Measurements from ENCODE around the gene VPS11. TPM values are rescaled to one million over a fixed set of nuclear protein-coding genes. Genes with fewer than 3 reads are reported as not detected.
"Not testable (repeated sequence)": the region's sequence is repeated elsewhere in the genome, so short reads cannot be mapped to it uniquely, and the experiment has no call there.

The VPS11 gene
- total and polyA plus RNA-seq, 2 donors from 2014 or later, result 40.0 to 40.8 TPM

DNA sequence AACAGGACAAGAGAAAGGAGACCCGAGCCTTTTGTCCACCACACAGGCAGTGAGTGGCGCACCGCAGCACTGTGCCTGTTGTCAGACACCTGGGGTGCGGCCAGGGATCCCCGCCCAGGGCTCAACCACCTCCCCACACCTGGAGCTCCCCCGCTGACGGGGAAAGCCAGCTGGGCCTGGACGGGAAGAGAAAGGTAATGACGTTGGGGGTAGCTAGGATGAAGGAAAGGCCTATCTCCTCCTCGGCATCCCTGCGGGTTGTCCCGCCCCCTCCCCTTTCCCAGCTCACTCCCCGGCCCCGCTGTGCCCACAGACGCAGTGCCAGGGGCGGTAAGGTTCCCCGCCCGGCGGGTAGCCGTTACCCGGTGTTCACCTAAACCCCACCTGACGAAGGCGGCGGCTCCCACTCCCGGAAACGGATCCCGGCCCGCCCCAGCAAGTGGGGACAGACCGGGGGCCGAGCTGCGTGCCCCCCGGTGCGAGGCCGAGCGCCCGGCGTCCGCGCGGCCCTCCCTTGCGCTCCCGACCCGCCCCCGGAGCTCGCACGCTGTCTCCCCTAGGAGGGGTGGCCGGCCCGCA, 11.1 kb upstream of the VPS11 start:
- Histone ChIP-seq H3K4me1 (ENCODE audit: control insufficient read depth in 2 of 3, insufficient read depth in 2 of 3, low read depth in 1 of 3, low read length in 3 of 3) (peaks cover 0 to 11% (median 8%) of the 10 kb centered on the region in 3 donors), H3K36me3 (ENCODE audit: control insufficient read depth in 2 of 3, insufficient read depth in 3 of 3, low read length in 3 of 3) (peaks cover 0 to 41% (median 28%) of the 10 kb centered on the region in 3 donors), H3K27me3 (ENCODE audit: control insufficient read depth, insufficient read depth, low read length) (no peaks in the 10 kb centered on the region), H3K9me3 (ENCODE audit: control insufficient read depth in 2 of 3, insufficient read depth in 1 of 3, low read length in 3 of 3) (no peaks in the 10 kb centered on the region), H3K9ac (ENCODE audit: low read length in 3 of 3) (peak overlapping the region; percentile 44 to 89 (median 82)), H3K4me3 (ENCODE audit: low read length in 3 of 3) (peak overlapping the region; percentile 62 to 80 (median 69)), H3K27ac (ENCODE audit: low read depth in 2 of 2, low read length in 2 of 2) (peak overlapping the region; percentile 60 to 83)
- FAIRE-seq (no peak), DNase-seq (peak in 2 of 5 donors; percentile 24 to 88)
- TF ChIP-seq, protein P1, sequence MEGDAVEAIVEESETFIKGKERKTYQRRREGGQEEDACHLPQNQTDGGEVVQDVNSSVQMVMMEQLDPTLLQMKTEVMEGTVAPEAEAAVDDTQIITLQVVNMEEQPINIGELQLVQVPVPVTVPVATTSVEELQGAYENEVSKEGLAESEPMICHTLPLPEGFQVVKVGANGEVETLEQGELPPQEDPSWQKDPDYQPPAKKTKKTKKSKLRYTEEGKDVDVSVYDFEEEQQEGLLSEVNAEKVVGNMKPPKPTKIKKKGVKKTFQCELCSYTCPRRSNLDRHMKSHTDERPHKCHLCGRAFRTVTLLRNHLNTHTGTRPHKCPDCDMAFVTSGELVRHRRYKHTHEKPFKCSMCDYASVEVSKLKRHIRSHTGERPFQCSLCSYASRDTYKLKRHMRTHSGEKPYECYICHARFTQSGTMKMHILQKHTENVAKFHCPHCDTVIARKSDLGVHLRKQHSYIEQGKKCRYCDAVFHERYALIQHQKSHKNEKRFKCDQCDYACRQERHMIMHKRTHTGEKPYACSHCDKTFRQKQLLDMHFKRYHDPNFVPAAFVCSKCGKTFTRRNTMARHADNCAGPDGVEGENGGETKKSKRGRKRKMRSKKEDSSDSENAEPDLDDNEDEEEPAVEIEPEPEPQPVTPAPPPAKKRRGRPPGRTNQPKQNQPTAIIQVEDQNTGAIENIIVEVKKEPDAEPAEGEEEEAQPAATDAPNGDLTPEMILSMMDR (IDR thresholded peaks at IDR 0.05; ENCODE audit: borderline replicate concordance, extremely low read depth, insufficient read depth), result no peak
- intact Hi-C loops (cut with DNase I), result no loop called here

DNA sequence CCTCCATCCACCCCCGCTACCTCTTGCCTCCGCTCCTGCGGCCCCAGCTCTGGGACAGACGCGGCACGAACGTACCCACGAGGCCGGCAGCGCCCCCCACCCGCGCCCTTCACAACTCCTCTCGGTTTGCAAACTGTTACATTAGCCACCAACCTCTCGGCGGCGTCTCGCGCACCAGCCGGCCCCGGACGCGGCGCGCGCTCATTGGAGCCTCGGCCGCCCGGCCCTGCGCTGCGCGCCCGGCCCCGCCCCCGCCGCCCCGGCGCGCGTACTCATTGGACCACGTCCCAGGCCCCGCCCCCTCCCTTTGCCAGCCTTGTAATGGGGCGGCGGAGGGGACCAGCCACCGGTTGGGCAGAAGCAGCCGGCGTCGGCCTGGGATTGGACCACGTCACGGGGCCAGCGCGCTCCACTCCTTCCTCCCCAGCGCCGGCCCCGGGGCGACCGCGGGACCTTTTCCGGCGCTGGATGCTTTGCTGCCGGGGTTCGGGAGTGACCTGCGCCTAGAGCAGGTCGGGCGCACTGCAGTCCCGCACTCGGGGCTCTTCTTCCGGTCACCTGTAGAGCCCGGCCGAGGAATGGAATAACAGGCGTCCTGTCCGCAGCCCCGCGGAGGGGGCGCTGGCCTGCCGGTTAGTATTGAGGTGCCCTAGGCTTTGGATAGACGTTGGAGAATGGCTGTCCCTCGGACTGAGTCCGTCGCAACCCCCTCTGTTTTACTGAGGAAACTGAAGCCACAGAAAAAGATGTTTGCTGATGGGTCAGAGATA, 10.4 kb upstream of the VPS11 start, which contains the start of gene HYOU1:
Gene HYOU1 (minus strand): TSS at position 206 of the 770 bp plus-strand sequence. CDS start 1,045 bp downstream, outside the sequence.
- H3K9me3 ChIP-seq (ENCODE audit: control insufficient read depth in 2 of 3, insufficient read depth in 1 of 3, low read length in 3 of 3), result no peaks in the 10 kb centered on the region
- peaks cover 0 to 35% (median 21%) of the 10 kb centered on the region in 3 donors for H3K36me3 ChIP-seq (ENCODE audit: control insufficient read depth in 2 of 3, insufficient read depth in 3 of 3, low read length in 3 of 3)
- peak within 1 kb of the TSS; percentile 81 to 83 for H3K27ac ChIP-seq (ENCODE audit: low read depth in 2 of 2, low read length in 2 of 2)
- TF ChIP-seq, protein P1 (IDR thresholded peaks at IDR 0.05; ENCODE audit: borderline replicate concordance, extremely low read depth, insufficient read depth), result peak; percentile 26
- peak within 1 kb of the TSS; percentile 44 to 89 (median 82) for H3K9ac ChIP-seq (ENCODE audit: low read length in 3 of 3)
- H3K4me1 ChIP-seq (ENCODE audit: control insufficient read depth in 2 of 3, insufficient read depth in 2 of 3, low read depth in 1 of 3, low read length in 3 of 3), result peaks cover 0 to 11% (median 8%) of the 10 kb centered on the region in 3 donors
- H3K4me3 ChIP-seq (ENCODE audit: low read length in 3 of 3), result peak within 1 kb of the TSS; percentile 63 to 88 (median 78)
- peak; percentile 97 to 99 (median 98) for DNase-seq
- FAIRE-seq, result no peak
- H3K27me3 ChIP-seq (ENCODE audit: control insufficient read depth, insufficient read depth, low read length), result no peaks in the 10 kb centered on the region
- intact Hi-C loops (cut with DNase I), result no loop called here

DNA sequence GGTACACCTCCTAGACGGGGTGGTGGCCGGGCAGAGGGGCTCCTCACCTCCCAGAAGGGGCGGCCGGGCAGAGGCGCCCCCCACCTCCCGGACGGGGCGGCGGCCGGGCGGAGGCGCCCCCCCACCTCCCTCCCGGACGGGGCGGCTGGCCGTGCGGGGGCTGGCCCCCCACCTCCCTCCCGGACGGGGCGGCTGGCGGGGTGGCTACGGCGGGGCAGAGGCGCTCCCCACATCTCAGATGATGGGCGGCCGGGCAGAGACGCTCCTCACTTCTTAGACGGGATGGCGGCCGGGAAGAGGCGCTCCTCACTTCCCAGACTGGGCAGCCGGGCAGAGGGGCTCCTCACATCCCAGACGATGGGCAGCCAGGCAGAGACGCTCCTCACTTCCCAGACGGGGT, 8.5 kb upstream of the VPS11 start:
- not testable (repeated sequence) for H3K4me3 ChIP-seq (ENCODE audit: low read length in 3 of 3); FAIRE-seq

DNA sequence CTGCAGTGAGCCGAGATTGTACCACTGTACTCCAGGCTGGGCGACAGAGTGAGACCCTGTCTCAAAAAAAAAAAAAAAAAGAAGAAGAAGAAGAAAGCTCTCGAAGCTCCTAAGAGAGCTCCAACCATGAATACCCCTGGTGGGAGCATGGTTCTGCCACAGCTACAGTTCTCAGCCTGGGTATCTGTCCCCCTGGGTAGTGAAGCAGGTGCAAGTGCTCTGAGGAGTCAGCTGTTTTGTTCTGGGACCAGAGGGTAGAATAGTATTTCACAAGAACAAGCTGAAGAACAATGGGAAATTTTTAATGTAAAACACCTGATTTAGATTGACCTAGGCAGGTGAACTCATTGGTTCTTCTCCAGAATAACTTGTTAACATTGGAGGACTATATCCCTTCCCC, 6.4 kb upstream of the VPS11 start:
- Histone ChIP-seq H3K4me3 (ENCODE audit: low read length in 3 of 3) (no peak overlapping the region), H3K4me1 (ENCODE audit: control insufficient read depth in 2 of 3, insufficient read depth in 2 of 3, low read depth in 1 of 3, low read length in 3 of 3) (peaks cover 0 to 5% (median 3%) of the 10 kb centered on the region in 3 donors), H3K36me3 (ENCODE audit: control insufficient read depth in 2 of 3, insufficient read depth in 3 of 3, low read length in 3 of 3) (peaks cover 0 to 4% (median 0%) of the 10 kb centered on the region in 3 donors), H3K9ac (ENCODE audit: low read length in 3 of 3) (no peak overlapping the region), H3K9me3 (ENCODE audit: control insufficient read depth in 2 of 3, insufficient read depth in 1 of 3, low read length in 3 of 3) (no peaks in the 10 kb centered on the region), H3K27ac (ENCODE audit: low read depth in 2 of 2, low read length in 2 of 2) (no peak overlapping the region), H3K27me3 (ENCODE audit: control insufficient read depth, insufficient read depth, low read length) (no peaks in the 10 kb centered on the region)
- intact Hi-C loops (cut with DNase I), result no loop called here
- FAIRE-seq (no peak), DNase-seq (no peak)
- TF ChIP-seq, protein P1 (IDR thresholded peaks at IDR 0.05; ENCODE audit: borderline replicate concordance, extremely low read depth, insufficient read depth), result no peak

More for the DNA sequence above, 8.5 kb upstream of the VPS11 start:
- H3K36me3 ChIP-seq (ENCODE audit: control insufficient read depth in 2 of 3, insufficient read depth in 3 of 3, low read length in 3 of 3), result peaks cover 0 to 15% (median 6%) of the 10 kb centered on the region in 3 donors
- H3K9ac ChIP-seq (ENCODE audit: low read length in 3 of 3); H3K27ac ChIP-seq (ENCODE audit: low read depth in 2 of 2, low read length in 2 of 2); H3K9me3 ChIP-seq (ENCODE audit: control insufficient read depth in 2 of 3, insufficient read depth in 1 of 3, low read length in 3 of 3); H3K27me3 ChIP-seq (ENCODE audit: control insufficient read depth, insufficient read depth, low read length); intact Hi-C loops (cut with DNase I); DNase-seq: not testable (repeated sequence)
- peaks cover 0 to 11% (median 8%) of the 10 kb centered on the region in 3 donors for H3K4me1 ChIP-seq (ENCODE audit: control insufficient read depth in 2 of 3, insufficient read depth in 2 of 3, low read depth in 1 of 3, low read length in 3 of 3)

All from kidney (tissue), 14 donors.